Middle frontal gyrus (tissue), 1 donor: Measurements from ENCODE around the gene SAP25.
"Not testable (repeated sequence)": the region's sequence is repeated elsewhere in the genome, so short reads cannot be mapped to it uniquely, and the experiment has no call there.

Experiments
- DNase-seq: peaks from one replicate; pipeline ENCODE4 v3.0.0-alpha.2; 2015; ENCODE audit warnings: low spot score; ENCODE audit errors: extremely low spot score

SAP25 gene

GRCh38 chr7:100575746-100576383, 2.2 kb upstream of the SAP25 start:
- no peak for DNase-seq

GRCh38 chr7:100575206-100575631, 1.5 kb upstream of the SAP25 start:
- DNase-seq = no peak

DNA sequence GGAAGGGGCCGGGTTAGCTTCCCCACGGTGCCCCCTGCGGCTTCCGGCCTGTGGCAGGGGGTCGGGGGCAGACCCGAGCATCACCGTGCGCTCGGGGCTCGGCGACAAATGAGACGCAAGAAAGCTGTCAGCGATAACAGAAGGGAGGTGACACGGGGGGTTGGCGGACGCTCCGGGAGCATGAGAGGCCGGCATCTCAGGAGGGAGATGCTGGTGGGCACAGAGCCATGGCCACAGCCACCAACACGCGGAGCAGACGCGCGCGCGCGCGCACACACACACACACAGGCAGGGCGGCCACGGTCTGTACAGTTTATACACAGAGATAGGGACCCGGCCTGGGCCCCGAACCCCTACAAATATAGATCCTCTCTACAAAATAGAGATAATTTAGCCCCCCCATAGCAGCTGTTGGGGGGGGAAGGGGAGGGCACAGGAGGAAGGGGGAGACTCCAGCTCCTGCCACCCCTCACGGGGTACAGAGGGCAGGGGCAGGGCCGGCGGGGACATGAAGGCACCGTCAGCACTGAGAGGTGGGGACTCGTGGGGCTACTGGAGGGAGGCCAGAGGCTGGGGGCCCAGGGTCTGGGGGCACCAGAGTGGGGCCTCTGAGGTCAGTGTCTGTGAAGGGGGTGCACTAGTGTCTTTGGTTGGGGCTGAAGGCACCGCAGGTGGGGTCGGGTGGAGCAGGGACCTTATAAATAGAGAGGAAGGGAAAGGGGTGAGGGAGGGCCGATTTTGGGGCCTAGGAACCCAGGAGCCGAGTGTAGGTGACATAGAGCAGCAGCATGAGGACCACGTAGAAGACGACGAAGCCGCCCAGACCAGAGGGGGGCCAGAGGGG, 884 bp upstream of the SAP25 start:
- no peak for DNase-seq

DNA sequence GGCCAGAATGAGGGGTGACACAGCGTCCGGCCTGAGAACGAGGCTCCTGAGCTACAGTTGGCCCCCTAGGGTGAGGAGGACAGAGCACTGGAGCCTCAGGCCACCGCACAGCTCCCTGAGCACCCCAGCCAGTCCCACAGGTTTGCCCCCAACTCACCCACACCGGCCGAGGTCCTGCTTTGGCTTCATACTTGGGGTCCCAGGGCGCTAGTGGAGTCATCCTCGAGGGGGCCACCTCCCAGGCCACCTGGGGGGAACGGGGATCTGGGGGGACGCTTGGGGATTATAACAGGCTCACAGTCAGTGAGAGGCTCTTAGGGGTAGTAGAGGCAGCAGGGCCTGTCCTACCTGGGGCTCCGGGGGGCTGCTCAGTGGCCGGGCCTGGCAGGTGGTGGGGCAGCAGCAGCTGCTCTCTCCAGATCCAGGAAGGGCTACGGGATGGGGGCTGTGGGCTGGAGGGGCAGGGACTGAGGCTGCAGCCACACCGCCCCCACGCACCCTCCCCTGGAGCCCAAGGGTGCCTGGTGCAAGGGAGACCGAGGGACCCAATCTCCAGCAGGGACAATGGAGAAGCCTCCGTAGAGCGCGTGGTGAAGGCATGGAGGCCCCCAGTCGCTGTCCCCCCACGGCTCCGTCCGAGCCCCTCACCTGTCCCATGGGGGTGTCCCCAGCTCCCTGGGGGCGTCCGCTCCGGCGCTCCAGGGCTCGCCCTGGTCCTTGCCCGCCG, 588 bp downstream of the SAP25 start:
- DNase-seq = no peak

- no peak for DNase-seq
These were observed 1.3 kb downstream of the SAP25 start for GRCh38 chr7:100572281-100572948.

- no peak for DNase-seq
These were observed 1.9 kb downstream of the SAP25 start for GRCh38 chr7:100571829-100572116.

DNA sequence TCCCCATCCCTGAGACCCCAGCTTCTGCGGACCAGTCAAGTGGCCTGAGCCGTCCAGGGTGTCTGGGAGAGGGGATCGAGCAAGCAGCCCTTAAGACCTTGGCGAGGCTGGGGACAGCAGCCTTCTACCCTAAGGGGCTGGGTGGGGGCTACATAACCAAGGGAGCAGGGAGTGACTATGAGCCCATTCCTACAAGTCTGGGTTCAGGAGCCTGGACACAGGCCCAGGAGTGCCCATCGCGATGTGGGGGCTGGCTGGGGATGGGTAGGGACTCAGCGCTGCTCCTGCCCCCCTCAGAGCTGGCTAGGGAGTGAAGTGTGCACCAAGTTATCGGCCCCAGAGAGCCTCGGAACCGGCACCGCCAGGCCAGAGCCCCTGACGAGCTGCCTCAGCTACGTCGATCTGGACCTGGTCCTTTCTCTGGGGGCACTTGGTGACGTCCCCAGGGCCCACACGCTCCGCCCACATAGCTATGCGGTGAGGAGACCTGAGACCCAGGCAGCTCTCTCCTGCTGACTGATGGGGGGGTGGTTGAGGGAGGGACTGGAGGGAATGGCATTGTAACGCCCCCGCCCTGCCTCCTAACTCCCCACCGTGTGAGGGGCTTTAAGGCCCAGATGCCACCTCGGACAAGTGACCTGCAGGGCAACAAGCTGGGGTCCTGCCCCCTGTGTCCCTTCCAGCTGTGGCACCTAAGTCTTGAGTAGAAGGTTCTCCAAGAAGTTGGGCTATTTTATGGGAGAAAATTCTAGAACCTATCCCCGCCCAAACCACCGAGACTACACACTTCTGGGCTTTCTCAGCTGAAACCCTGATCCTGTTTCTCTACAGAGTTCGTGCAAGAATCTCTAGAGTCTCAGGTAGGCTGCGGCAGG, 2.5 kb downstream of the SAP25 start:
- no peak for DNase-seq

DNA sequence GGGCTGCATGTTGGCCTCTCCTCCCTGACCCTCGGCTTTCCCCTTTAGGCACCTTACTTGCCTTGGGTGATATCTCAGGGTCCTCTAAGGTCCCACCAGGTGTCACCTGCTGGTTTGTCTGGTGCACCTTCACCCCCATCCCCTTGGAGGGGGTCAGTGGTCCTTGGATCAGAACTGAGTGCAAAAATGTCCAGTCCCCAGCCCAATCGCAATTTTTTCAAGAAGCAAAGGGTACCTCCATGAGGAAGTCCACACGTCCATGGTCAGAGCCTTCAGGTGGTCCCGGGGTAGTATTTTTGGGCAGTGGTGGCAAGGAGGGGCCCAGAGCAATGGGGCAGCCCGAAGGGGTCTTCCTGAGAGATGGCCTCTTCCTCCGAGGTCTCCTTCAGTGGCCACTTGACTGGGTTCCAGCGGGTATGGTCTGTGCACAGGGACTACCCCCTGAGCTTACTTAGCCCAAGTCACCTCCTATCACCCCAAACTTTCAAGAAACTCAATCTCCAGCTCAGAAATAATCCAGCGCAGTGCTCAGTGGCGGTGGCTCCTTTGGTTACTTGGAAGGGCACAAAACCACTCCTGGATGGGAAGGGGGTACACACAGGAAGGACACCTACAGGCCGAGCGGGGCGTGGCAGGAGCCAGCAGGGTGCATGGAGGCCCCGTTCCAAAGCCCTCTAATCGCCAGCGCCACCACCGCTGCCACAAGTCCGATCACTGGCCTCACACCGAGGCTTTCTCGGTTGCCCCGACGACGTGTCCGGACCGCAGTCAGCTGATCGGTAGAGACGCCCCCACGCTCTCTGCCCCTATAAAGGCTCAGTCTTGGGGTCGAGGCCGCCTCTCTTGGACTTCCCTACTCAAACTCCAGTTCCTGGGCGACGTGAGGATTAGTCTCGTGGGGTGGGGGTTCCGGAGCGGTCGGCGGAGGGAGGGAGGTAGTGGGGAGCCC, 4.5 kb downstream of the SAP25 start:
- no peak for DNase-seq

DNA sequence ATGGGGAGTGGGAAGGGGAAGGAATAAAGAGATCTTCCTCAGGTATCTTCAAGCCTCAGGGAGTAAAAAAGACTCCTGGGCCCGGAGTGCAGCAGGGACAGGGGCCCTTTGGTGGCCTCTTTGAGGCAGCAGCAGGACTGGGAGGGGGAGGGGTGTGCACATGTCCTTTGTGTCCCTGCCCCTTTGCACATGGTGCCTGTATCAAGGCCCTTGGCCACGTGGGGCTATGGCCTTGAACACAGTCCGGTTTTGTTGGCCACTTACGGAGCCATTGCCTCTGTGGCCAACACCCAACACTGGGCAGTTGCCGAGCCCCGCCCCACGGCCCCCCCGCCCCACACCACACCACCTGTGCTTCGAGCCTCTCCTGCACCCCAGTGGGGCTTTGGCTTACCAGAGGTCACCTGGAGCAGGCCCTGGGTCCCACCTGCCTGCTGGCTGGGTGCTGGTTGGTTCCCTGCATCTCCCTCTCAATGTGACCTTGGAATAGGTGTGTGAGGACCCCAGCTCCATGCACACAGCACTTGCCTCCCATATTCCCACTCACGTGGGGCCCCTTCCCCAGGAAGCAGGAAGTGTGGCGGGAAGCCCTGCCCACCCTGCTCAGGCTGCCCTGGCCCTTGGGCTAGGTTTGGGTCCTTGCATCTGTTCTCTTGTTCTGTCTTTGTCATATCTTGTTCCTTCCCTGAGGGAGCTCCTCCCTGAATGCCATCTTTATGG, 5.4 kb downstream of the SAP25 start:
- no peak for DNase-seq

DNA sequence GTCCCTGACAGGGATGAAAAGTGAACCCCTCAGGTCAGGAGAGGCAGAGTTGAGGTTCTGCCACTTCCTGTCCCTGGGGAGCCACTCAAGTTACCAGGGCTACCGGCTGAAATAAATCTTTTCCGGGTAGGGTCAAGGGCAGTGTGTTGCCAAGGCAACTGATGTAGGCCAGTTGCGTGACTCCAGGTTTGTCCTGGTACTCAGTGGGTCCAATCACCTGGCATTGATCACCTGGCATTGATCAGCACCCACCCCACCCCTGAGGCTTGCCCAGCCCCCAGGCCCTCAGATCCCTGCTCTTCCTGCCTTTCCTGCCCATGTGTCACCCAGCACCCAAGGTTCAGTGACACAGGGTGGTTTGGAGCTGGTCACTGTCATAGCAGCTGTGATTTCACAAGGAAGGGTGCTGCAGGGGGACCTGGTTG, 5.9 kb downstream of the SAP25 start:
- DNase-seq = no peak

GRCh38 chr7:100567031-100567730, 6.5 kb downstream of the SAP25 start:
- no peak for DNase-seq

DNA sequence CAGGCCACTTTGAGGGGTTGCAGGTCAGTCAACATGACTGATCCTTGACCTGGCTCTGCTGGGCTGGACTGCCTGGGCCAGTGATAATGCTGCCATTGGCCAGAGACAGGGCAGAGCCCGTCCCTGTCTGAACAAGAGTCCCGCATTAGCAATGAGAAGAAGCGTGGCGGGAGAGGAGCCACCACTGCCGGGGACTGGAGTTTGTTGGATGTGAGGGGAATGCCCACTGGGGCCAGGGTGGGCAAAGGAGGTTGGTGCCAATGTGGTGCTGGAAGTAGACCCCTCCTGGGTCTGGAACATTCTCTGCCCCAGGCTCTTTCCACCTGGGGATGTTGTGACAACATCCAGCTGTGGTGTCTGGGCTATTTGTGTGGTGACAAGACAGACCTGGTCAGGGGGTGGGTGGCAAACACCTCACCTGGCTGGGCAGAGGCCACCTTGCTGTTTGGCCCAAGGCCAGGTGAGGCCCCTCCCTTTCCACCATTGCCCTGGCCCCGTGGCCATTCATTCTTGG, 7.6 kb downstream of the SAP25 start:
- no peak for DNase-seq

DNA sequence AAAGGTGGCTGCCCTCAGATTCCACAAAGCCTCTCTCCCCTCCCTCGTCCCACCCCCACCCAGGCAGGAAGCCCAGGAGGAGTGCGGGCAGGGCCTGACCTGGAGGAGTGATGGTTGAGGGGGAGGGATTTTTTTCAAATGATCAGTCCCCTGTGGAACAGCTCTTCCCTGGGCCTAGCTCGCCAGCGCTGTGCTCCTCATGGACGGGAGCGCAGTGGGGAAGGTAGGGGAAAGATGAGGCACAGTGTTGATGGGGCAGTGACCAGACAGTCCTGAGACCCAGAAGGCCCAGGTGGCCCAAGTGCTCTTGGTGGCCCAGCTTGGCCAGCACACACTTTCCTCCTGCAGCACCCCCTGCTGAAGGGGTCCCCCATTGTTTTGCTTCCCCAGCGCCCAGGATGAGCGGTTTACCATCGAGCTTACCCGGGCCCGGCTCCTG, 8.5 kb downstream of the SAP25 start:
- DNase-seq = no peak

GRCh38 chr7:100564405-100564804, 9.3 kb downstream of the SAP25 start:
- not testable (repeated sequence) for DNase-seq

DNA sequence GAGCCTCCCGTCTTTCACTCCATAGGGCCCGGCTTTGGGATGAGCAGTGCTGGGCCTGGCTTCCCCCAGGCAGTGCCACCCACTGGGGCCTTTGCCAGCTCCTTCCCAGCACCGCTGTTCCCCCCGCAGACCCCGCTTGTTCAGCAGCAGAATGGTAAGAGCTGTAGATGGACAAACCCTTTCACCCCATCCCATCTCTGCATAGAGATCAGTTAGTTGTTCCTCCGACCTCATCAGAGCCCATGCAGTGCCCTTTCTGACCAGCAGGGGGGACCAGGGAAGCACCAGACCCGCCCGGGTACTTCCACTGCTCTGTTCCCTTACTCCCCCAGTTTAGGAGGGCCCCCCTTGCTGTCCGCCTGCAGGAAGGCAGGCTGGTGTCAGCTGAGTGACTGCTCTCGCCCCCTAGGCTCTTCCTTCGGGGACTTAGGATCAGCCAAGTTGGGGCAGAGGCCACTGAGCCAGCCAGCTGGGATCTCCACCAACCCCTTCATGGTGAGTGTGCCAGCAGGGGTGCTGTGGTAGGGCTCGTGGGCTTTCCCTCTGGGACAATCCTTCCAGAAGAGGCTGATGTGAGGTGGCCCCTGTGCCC, 9.8 kb downstream of the SAP25 start:
- DNase-seq = no peak

DNA sequence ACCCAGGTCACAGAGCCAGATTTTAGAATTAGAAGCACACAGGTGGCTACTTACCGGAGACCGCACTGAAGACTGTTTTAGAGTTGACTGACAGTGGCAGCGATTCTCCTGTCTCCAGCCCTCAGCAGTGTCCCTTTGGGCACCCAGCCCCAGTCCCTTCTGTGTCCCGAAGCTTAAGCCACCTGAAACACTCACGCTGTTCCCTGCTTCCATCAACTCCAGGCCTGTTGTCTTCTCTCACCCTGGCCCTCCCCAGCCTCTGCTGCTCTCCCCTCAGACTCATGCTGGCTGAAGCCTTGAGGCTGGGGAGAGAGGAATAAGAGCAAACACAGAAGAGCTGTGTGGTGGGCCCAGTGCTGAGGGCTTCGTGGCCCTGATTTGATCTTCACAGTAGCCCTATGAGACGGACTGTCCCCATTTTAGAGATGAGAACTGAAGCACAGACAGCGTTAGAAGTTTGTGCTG, 10.6 kb downstream of the SAP25 start:
- DNase-seq = no peak

DNA sequence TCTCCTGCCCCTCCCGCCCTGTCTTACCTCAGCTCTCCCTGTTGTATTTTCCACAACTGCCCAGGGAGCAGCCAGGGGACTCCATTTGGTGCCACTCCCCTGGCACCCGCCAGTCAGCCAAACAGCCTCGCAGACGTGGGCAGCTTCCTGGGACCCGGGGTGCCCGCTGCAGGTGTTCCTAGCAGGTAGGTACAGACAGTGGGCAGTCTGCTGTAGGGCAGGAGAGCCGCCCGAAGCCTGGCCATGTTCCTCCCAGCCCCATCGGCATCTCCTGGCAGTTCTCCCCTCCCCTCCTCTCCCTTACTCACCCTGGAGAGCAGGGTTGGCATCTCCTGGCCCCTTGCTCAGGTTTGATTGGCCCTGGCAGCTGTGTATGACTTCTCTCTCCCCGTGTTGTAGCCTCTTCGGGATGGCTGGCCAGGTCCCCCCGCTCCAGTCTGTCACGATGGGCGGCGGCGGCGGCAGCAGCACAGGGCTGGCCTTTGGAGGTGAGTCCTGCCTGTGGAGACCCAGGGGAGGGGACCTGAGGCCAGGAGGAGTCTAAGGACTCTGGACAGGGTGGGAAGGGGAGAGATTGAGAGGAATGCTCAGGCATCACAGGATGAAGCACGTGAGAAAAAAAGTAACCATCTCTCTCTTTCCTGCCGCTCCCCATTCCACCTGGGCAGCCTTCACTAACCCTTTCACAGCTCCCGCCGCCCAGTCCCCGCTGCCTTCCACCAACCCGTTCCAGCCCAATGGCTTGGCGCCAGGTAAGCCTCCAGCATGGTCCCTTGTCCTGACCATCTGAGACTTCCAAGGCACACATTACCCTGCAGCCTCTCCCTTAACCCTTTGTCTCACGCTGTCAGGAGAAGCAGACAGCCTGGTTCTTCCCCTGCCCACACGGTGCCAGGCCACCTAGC, 11.3 kb downstream of the SAP25 start:
- no peak for DNase-seq
